GM21528 (cell line): Measurements from ENCODE around the gene NHS.

Experiments used
- ATAC-seq: cut with Tn5 transposase; IDR thresholded peaks from one replicate; pipeline ENCODE4 v1.9.1; 2021; ENCODE audit warnings: mild to moderate bottlenecking, moderate library complexity; ENCODE audit not compliant: unreplicated experiment, low FRiP score

Gene NHS

GRCh38 chrX:17743913-17744312, 368.9 kb downstream of the NHS start:
- ATAC-seq: no peak

DNA sequence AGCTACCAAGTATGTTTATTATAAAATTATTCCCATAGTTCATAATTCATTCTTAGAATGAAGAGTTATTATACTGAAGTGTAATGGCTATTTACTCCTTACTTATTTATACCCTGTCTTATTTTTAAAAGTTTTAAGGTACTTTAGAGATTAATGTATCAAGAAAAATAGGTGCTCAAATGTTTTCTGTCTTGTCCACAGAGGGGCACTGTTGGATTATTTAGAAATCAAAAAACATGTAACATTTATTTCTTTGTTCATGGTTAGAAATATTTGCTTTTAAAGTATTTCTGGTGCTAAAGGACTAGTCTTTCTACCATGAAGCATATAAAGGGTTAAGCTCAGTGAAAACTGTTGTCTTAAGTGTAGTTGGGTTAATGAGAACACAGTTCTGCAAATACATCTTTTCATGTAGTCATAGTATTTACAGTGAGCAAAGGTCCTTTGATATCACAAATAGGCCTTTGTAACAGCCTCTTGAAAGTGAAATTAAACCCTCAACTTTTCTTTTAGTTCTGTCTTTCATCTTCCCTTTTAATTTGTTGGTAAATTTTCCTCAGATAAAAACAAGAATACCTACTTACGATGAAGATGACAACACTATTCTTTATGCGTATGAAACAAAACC, 370.0 kb downstream of the NHS start:
- ATAC-seq: no peak

GRCh38 chrX:17747692-17748091, 372.7 kb downstream of the NHS start:
- ATAC-seq: no peak

GRCh38 chrX:17748684-17749083, 373.7 kb downstream of the NHS start:
- no peak for ATAC-seq

- ATAC-seq: no peak
Measured at GRCh38 chrX:17750436-17750835, 375.4 kb downstream of the NHS start.

- ATAC-seq: peak; percentile 67
Measured at GRCh38 chrX:17758382-17758781, 383.4 kb downstream of the NHS start.

GRCh38 chrX:17759990-17760389, 385.0 kb downstream of the NHS start:
- no peak for ATAC-seq

DNA sequence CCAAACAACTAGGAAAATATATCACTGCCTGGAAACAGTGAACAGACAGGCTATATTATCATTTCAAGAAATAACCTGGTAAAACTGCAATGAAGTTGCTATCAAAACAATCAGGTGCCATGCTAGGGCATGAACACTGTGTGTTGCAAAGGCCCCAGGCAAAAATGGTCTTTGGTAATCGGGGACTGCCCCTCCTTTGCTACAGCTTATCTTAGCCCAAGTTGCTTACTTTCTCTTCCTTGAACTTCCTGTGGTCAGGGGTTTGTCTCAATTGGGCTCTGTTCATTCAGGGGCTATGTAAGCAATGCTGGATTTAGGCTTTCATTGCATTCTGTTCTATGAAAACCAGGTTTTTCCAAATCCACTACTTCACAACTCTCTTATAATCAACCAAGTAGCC, 392.7 kb downstream of the NHS start:
- no peak for ATAC-seq

DNA sequence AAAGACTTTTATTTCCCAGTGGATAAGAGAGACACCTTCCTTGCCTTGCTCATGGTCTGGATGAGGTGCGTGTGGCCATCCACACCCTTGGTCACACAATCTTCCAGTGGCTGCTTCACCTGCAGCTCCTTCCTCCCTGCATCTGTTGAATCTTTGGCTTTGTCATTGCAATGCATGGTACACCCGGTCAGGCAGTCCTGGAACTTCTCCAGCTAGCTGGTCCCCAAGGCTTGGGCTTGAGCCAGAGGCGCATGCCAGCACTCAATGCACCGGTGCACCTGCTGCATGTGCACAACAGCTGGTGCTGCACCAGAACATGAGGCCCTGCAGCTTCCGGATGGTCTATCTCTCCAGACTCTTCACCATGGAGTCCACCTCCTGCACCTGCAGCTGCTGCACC, 394.0 kb downstream of the NHS start:
- ATAC-seq: no peak

- ATAC-seq: no peak
Measured at GRCh38 chrX:17769701-17770269, 394.8 kb downstream of the NHS start.

GRCh38 chrX:17773221-17773876, 398.3 kb downstream of the NHS start:
- no peak for ATAC-seq

DNA sequence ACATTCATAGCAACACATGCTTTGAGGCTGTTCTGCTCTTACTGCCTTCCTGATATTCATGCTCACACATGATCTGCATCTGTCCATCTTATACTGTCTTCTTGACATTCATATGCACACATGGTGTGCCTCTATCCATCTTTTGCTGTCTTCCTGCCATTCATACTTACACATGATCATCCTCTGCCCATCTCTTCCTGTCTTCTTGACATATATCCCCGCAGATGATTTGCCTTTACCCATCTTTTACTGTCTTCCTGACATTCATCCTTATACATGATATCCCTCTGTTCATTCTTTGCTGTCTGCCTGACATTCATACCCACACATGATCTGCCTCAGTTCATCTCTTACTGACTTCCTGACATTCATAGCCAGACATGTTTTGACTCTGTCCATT, 399.1 kb downstream of the NHS start:
- ATAC-seq: no peak

GRCh38 chrX:17778997-17779396, 404.0 kb downstream of the NHS start:
- no peak for ATAC-seq

DNA sequence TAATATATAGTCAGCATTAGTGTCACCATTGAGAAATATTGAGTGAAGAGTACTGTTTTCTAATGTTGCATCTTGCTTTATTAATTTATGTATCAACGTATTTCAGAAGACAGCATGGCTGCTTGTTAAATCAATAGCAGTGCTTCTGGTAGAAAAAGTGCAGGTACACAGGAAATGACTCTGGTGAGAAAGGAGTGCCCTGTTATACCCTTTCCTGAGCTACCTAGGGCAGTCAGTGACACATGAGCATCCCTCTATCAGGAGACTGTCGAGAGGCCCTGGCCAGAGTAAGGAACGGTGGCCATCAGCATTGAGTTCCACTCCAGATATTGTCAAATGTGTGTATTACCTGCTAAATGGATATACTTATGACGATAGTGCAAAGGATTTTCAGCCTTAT, 404.4 kb downstream of the NHS start:
- no peak for ATAC-seq
